ENCODE results near the gene CRYZ.

DNA sequence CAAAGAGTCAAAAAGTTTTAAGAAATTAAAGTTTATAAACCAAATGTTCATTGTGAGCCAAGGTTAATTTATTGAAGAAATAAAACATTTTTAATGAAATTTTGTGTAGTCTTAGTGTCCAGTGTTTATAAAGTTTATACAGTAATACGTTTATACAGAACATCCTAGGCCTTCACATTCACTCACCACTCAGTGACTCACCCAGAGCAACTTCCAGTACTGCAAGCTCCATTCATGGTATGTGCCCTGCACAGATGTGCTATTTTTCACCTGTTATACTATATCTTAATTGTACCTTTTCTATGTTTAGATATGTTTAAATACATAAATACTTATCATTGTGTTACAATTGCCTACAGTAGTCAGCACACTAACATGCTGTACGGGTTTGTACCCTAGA is 33.7 kb upstream of the CRYZ start:
- TF ChIP-seq, protein P1, sequence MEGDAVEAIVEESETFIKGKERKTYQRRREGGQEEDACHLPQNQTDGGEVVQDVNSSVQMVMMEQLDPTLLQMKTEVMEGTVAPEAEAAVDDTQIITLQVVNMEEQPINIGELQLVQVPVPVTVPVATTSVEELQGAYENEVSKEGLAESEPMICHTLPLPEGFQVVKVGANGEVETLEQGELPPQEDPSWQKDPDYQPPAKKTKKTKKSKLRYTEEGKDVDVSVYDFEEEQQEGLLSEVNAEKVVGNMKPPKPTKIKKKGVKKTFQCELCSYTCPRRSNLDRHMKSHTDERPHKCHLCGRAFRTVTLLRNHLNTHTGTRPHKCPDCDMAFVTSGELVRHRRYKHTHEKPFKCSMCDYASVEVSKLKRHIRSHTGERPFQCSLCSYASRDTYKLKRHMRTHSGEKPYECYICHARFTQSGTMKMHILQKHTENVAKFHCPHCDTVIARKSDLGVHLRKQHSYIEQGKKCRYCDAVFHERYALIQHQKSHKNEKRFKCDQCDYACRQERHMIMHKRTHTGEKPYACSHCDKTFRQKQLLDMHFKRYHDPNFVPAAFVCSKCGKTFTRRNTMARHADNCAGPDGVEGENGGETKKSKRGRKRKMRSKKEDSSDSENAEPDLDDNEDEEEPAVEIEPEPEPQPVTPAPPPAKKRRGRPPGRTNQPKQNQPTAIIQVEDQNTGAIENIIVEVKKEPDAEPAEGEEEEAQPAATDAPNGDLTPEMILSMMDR (optimal IDR thresholded peaks at IDR 0.05 in 1 of 3, IDR thresholded peaks at IDR 0.05 in 1 of 3, conservative IDR thresholded peaks at IDR 0.05 in 1 of 3; ENCODE audit: extremely low read depth in 1 of 3, insufficient read depth in 2 of 3, low read length in 3 of 3): no peak
- TF ChIP-seq EZH2 (IDR thresholded peaks at IDR 0.05; ENCODE audit: low read length): no peak

All from keratinocyte (primary cell).